SKM-1 (cell line): ENCODE measurements around the gene NUMA1.

Experiments
- DNase-seq: peaks from one replicate; lab custom pipeline; 2025; ENCODE audit not compliant: unreplicated experiment; lab: John Stamatoyannopoulos, UW

Gene NUMA1

GRCh38 chr11:72066855-72067254 is 13.5 kb downstream of the NUMA1 start:
- no peak for DNase-seq

GRCh38 chr11:72061739-72062396 is 18.5 kb downstream of the NUMA1 start:
- no peak for DNase-seq

GRCh38 chr11:72058416-72059034 is 21.8 kb downstream of the NUMA1 start:
- no peak for DNase-seq

- DNase-seq: no peak
These were observed 31.4 kb downstream of the NUMA1 start for GRCh38 chr11:72048766-72049460.

- DNase-seq: no peak
These were observed 34.5 kb downstream of the NUMA1 start for GRCh38 chr11:72045849-72046248.

GRCh38 chr11:72042064-72042745 is 38.1 kb downstream of the NUMA1 start:
- DNase-seq: no peak

GRCh38 chr11:72041364-72042063 is 38.8 kb downstream of the NUMA1 start:
- no peak for DNase-seq

GRCh38 chr11:72040491-72041363 is 39.6 kb downstream of the NUMA1 start:
- no peak for DNase-seq

- DNase-seq: no peak
These were observed 40.4 kb downstream of the NUMA1 start for GRCh38 chr11:72039856-72040401.

GRCh38 chr11:72039031-72039855 is 41.1 kb downstream of the NUMA1 start:
- no peak for DNase-seq

- DNase-seq: no peak
These were observed 41.9 kb downstream of the NUMA1 start for GRCh38 chr11:72038491-72038890.

GRCh38 chr11:72037554-72038311 is 42.6 kb downstream of the NUMA1 start:
- no peak for DNase-seq

GRCh38 chr11:72036687-72037086 is 43.7 kb downstream of the NUMA1 start:
- DNase-seq: no peak

GRCh38 chr11:72030472-72031045 is 49.8 kb downstream of the NUMA1 start:
- no peak for DNase-seq

GRCh38 chr11:72026090-72026489 is 54.3 kb downstream of the NUMA1 start:
- no peak for DNase-seq

GRCh38 chr11:72024069-72024754 is 56.1 kb downstream of the NUMA1 start:
- no peak for DNase-seq

GRCh38 chr11:72023335-72023734 is 57.0 kb downstream of the NUMA1 start:
- no peak for DNase-seq
